ENCODE measurements around the gene KRTAP4-7.
"Not testable (repeated sequence)": the region's sequence is repeated elsewhere in the genome, so short reads cannot be mapped to it uniquely, and the experiment has no call there.

Gene KRTAP4-7

DNA sequence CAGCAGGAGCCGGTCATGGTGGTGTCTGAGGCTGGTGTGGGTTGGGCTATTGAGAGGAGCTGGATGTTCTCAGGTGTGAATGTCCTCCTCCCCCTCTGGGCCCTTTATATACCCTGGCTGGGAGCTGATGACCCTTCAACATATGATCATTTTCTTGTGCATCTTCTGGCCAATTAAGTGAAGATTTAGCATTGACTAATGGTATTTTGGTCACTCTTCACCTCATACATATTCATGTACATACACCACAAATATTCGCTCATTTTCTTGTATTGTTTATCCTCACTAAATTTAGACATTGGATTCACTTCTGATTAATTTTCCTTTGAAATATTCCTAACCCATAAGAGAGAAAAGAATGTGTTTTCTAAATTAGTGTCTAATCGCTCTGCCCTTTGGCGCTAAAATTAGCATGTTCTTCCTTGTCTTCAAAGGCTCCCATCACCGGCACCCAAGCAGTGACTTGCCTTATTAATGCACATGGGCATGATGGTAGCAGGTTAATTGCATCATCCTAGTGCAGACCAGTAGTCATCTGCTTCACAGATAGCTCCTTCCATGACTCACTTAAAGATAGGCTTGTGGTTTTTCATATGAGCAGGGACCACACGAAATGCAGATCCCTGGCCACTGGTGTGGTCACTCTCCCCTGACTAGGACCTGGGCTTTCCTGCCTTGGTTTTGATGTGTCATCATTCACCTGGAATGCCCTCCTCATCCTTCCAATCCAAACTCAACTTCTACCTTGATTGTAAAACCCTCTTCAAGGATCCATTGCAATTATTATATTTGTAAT is 17.9 kb upstream of the KRTAP4-7 start, which contains the start of gene KRTAP2-4:
Gene KRTAP2-4 (minus strand): TSS at position 51 of the 796 bp plus-strand sequence. CDS start 34 bp downstream, at position 17.
- peak in 1 of 2 donors; percentile 11 for DNase-seq

DNA sequence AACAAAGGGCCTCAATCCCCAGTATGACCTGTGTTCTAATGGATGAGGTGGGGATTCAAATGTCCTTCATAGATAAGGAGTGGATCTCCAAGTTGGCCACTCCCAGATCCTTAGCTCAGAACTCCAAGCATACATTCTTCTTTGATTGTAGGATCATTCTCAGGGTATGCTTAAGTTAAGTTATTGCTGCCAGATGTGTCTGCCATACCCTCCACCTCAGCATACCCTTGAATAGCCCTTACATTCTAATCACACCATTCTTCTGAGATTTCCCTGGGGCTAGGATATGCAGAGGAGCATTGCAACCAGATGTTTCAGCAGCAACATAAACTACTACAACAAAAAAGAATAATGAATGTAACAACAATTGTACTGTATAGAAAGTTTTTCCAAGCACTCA is 16.7 kb upstream of the KRTAP4-7 start:
- no peak for DNase-seq

DNA sequence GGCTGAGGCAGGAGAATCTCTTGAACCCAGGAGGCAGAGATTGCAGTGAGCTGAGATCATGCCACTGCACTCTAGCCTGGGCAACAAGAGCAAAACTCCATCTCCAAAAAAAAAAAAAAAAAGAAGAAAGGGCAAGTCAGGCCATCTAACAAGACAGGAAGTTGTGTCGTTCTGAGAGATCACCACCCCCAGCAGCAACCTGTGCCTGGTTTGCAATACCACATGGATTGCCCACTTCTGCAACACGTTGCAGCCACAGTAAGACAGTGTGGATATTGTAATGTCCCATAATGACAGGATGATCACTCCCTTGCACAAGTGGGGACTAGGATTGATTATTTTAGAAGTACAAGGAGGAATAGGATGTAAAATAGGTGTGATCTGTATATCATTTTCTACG is 14.9 kb upstream of the KRTAP4-7 start:
- peak in 1 of 2 donors; percentile 22 for DNase-seq

DNA sequence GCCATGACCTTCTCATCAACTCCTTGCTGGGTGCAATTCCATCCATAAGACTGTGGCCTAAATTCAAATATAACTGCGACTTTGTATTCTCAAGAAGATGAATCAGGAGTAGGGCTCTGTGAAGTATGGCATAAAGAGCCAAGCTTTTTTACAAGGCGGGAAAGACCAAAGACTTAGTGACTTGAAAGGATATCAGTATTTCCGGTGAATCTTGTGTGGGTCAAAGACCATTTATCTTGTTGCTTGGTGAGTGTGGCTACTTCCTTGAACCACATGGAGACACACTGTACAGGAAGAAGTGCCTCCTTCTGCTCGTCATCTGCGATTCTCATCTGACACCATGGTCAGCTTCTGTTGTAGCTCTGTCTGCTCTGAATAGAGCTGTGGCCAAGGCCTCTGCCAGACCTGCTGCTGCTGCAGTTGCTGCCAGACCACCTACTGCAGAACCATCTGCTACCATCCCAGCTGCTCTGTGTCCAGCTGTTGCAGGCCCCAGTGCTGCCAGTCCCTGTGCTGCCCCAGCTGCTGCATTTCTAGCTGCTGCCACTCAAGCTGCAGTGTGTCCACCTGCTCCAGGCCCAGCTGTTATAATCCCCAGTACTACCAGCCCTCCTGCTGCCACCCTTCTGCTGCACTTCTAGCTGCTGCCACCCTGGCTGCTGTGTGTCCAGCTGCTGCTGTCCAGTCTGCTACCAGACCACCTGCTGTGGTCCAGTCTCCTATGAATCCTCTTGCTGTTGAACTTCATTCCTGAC is 12.2 kb upstream of the KRTAP4-7 start:
- DNase-seq = no peak

DNA sequence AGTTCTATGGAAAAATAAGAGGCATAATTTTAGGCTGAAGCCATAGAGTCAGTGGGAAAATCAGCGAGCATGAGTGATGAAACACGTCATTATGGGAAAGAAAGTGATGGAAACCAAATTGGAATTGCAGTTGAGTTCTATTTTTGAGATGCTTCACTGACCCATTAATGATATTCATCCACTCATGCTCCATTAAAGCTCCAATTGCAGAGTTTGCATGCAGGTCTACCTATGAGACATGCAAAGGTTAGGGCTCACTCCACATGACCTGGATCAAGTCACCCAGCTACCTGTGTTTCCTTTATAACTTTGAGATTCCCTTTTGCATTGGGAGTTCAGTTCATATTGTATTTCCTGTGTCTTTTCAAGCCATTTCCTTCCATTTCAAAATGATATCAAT is 10.3 kb upstream of the KRTAP4-7 start:
- DNase-seq = no peak

DNA sequence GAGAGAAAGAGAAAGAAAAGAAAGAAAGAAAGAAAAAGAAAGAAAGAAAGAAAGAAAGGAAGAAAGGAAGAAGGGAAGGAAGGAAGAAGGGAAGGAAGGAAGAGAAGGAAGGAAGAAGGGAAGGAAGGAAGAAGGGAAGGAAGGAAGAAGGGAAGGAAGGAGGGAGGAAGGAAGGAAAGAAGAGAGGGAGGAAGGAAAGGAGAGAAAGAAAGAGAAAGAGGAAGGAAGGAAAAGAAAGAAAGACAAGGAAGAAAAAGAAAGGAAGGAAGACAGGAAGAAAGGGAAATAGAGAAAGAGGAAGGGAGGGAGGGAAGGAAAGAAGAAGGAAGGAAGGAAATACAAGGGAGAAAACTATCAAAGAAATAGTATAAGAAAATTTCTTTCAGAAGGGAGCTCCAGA is 7.2 kb upstream of the KRTAP4-7 start:
- no peak for DNase-seq

DNA sequence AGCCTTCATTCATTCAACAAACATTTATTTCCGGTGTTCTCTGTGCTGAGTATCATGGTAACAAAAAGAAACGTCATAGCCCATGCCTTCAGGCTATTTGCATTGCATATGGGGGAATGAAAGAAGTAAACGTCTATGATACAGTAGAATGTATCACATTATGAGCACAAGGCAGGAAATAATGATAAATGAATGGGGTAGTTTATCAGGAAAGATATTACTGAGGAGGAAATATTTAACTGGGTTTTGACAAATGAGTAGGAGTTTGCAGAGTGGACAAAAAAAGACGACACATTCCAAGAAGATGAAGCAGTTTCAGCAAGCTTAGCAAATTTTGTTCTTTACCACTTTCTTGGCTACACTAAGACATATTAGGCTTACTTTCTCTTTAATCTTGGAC is 1.3 kb upstream of the KRTAP4-7 start:
- no peak for DNase-seq

DNA sequence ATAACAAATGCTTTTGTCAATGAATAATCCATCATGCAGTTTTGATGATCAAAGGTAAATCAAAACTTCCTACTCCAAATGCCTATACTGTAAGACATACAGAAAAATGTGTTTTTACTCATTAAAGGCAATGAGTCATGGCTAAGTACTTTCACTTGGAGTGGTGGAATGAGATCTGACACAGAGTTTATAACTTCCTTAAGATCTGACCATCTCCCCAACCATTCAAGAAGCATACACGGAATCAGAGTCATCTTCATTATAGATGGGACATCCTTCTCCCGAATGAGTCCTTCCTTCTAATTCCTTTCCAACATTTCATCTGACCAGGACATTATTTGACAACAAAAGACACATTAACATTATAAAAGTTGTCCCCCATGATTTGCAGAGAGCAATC is 523 bp upstream of the KRTAP4-7 start:
- not testable (repeated sequence) for DNase-seq

DNA sequence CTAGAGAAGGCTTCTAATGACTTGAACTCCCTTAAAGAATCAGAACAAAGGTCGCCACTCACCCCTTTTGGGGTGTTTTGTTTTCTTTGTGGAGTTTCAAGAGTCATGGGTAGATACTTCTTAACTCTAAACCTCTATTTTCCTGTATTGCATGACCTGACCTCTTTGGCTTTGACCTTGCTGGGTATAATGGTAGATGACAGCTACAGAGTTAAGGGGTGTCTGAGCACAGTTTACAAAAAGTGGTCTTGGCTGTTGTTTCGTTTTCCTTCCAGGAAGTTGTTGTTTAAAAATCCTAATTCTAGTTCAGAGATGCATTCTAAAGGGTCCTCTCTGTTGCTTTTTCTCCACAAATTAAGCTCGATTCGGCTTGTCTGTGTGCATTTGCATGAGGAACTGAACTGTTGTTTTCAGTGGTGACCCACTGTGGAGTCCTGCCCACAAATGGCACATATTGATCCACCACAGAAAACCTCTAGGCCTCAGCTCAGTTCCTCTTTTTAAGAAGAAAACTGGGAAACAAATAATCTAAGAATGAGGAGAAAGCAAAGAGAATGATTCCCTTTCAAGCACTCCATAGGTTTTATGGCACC is 4.9 kb downstream of the KRTAP4-7 start:
- DNase-seq = not testable (repeated sequence)

DNA sequence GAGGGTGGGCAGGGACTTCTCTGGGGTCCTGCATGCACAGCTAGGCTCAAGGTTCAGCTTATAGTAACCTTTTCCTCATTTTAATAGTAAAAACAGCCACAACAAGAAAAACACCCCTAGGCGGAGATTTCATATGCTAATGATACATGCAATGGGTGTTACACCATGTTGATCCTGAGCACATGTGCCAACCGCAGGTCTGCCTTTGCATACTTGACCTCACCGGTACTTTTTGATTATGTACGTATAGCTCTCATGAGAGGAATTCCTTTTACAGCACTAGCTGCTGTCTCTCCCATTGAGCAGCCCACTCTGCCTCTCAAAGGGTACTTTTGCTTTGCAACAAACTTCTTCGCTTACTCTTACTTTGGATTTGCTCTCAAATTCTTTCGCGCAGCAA is 12.1 kb downstream of the KRTAP4-7 start:
- DNase-seq = no peak

DNA sequence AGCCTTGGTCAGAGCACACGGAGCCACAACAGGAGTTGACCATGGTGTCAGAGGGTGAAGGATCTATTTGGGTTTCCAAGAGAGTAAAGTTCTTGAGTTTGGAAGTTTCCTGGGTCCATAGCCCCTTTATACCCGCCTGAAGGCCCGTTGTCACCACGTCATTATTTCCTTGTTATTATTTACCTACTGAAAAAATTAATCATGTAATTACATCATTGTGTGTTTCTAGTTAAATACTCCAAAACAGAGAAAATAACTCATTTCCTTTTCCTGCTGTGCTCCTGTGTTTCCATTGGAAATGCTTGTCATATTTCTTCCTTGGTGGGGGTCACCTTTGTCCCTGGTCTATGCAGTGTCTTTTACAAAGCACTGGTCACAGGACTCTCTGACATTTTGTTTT is 14.1 kb downstream of the KRTAP4-7 start, which contains the start of gene KRTAP4-8:
Gene KRTAP4-8 (minus strand): TSS at position 101 of the 400 bp plus-strand sequence. CDS start 58 bp downstream, at position 43.
- DNase-seq = no peak

DNA sequence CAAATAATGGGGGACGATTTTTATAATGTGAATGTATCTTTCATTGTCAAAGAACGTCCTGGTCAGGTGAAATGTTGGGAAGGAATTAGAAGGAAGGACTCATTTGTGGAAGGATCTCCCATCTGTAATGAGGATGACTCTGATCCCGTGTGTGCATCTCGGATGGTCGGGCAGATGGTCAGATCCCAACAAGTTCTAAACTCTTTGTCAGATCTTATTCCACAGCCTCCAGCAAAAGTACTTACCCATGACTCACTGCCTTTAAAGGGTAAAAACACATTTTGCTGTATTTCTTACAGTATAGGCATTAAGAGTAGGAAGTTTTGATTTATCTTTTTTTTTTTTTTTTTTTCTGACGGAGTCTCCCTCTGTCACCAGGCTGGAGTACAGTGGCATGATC is 14.5 kb downstream of the KRTAP4-7 start:
- no peak for DNase-seq

DNA sequence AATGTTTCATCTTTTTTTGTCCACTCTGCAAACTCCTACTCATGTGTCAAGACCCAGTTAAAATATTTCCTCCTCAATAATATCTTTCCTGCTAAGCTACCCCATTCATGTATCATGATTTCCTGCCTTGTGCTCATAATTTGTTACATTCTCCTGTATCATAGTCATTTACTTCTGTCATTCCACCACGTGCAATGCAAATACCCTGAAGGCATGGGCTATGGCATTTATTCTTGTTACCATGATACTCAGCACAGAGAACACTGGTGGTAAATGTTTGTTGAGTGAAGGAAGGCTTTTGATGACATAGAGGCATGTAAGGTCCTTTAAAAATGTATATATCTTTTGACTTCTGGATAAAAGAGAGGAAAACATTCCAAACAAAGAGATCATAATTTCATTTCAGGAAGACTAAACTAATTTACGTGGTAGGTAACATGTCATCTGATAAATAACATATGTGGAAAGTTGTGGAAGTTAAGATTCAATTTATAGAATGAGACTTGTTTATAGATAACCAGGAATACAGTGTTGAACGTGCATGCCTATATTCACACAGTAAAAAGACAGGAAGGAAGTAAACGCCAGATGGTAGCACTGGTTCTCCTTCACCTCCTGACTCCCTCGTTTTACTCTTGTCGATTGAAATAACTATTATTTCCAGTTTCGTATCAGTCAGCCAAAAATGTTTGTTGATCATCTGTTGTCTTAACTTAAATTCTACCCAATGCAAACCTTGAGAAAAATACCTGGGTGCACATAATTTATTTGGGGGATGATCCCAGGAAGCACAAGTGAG is 15.9 kb downstream of the KRTAP4-7 start:
- not testable (repeated sequence) for DNase-seq

DNA sequence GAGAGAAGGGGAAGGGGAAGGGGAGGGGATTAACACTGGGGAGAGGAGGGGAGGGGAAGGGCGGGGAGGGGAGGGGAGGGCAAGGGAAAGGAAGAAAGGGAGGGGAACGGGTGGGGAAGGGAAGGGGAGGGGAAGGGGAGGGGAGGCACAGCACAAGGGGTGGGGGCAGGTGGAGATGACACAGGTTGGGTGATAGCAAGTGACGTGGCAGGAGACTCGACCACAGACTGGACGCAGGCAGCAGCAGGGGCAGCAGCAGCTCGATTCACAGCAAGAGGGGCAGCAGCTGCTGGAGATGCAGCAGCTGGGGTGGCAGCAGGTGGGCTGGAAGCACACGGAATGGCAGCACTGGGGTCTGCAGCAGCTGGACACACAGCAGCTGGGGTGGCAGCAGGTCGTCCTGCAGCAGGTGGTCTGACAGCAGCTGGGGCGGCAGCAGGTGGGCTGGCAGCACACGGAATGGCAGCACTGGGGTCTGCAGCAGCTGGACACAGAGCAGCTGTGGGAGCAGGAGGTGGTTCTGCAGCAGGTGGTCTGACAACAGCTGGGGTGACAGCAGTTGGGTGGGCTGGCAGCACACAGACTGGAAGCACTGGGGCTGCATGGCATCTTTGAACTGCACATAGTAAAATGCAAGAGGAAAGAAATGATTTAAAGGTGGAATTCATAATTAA is 17.8 kb downstream of the KRTAP4-7 start, which contains the start of gene KRTAP4-16:
Gene KRTAP4-16 (minus strand): TSS at position 624 of the 674 bp plus-strand sequence. CDS start 0 bp downstream, at position 624.
- no peak for DNase-seq

DNA sequence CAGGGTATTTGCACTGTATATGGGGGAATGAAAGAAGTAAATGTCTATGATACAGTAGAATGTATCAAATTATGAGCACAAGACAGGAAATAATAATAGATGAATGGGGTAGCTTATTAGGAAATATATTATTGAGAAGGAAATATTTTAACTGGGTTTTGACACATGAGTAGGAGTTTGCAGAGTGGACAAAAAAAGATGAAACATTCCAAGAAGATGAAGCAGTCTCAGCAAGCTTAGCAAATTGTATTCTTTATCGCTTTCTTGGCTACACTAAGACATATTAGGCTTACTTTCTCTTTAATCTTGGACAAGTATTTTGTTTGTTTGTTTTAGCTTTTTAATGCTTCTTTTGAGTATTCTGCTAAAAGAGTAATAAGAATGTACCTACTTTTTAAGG is 19.9 kb downstream of the KRTAP4-7 start:
- no peak for DNase-seq

DNA sequence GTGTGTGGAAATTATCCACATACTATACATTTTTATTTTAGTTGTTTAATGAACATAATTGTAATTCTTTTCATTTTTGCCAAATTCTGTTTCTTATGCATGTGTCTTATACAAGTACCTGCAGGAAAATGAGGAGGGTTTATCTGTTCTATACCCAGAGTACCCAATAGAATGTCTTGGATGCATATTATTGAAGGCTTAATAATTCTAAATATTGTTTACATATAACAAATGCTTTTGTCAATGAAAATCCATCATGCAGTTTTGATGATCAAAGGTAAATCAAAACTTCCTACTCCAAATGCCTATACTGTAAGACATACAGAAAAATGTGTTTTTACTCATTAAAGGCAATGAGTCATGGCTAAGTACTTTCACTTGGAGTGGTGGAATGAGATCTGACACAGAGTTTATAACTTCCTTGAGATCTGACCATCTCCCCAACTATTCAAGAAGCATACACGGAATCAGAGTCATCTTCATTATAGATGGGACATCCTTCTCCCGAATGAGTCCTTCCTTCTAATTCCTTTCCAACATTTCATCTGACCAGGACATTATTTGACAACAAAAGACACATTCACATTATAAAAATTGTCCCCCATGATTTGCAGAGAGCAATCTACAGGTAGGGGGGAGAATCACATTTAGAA is 20.6 kb downstream of the KRTAP4-7 start:
- not testable (repeated sequence) for DNase-seq

DNA sequence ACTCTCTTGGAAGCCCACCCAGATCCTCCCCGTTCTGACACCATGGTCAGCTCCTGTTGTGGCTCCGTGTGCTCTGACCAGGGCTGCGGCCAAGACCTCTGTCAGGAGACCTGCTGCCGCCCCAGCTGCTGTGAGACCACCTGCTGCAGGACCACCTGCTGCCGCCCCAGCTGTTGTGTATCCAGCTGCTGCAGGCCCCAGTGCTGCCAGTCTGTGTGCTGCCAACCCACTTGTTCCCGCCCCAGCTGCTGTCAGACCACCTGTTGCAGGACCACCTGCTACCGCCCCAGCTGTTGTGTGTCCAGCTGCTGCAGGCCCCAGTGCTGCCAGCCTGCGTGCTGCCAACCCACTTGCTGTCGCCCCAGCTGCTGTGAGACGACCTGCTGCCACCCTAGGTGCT is 21.4 kb downstream of the KRTAP4-7 start, which contains the start of gene KRTAP4-9:
Gene KRTAP4-9 (plus strand): TSS at position 43 of the 400 bp plus-strand sequence. CDS start 0 bp downstream, at position 43.
- not testable (repeated sequence) for DNase-seq

DNA sequence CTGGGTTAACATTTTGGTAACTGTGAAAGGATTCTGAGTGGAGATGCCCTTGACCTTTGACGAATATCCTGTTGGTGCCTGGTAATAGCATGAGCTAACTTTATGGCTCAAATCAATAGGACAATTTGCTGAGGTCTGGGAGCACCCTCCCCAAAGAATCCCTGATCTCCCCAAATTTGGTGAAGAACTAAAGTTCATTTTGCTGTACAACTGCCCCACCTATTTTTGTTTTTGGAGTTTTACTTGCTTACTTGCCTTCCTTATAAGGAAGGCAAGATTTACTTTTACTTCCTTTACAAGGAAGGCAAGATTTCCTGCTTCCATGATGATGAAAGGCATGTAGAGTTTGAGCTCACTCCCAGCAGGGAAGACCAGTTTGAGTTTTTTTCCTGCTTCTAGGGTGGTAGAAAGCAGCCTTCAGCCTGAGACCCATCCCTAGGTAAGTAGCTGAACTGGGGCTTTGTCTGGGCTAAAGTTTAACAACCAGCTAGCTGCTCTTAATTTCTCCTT is 24.0 kb downstream of the KRTAP4-7 start:
- DNase-seq = no peak

DNA sequence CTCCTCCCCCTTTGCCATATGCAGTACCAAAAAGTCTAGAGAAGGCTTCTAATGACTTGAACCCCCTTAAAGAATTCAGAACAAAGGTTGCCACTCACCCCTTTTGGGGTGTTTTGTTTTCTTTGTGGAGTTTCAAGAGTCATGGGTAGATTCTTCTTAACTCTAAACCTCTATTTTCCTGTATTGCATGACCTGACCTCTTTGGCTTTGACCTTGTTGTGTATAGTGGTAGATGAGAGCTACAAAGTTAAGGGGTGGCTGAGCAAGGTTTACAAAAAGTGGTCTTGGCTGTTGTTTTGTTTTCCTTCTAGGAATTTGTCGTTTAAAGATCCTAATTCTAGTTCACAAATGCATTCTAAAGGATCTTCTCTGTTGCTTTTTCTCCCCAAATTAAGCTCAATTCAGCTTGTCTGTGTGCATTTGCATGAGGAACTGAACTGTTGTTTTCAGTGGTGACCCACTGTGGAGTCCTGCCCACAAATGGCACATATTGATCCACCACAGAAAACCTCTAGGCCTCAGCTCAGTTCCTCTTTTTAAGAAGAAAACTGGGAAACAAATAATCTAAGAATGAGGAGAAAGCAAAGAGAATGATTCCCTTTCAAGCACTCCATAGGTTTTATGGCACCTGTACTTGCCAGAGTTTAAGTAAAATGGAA is 24.9 kb downstream of the KRTAP4-7 start:
- not testable (repeated sequence) for DNase-seq
